ENCODE measurements around the gene LRRK2.
"Not testable (repeated sequence)": the region's sequence is repeated elsewhere in the genome, so short reads cannot be mapped to it uniquely, and the experiment has no call there.

The LRRK2 gene

GRCh38 chr12:40244526-40245156 lies 19.8 kb downstream of the LRRK2 start:
- DNase-seq (ENCODE audit: extremely low read depth in 1 of 2, low read depth in 1 of 2) = not testable (repeated sequence)

DNA sequence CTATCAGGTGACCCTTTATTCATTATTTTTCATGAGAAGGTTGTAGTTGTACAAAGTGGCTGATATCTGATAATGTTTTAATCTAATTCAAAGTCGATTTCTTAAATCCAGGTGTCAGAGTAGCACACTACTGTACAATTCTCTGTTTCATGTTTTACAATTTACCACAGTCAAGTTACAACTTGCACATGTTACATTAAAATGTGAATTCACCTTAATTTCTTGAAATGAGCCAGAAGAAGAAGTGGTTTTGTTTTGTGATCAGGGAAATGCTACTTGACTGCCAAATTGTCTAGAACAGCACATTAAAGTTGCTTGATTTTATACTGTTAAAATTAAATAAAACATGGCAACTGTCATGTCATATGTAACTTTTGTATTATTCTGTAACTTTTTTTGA lies 23.2 kb downstream of the LRRK2 start:
- DNase-seq (ENCODE audit: extremely low read depth in 1 of 2, low read depth in 1 of 2) = no peak

- DNase-seq (ENCODE audit: extremely low read depth in 1 of 2, low read depth in 1 of 2) = no peak
Observed at GRCh38 chr12:40248585-40249297, 23.9 kb downstream of the LRRK2 start.

DNA sequence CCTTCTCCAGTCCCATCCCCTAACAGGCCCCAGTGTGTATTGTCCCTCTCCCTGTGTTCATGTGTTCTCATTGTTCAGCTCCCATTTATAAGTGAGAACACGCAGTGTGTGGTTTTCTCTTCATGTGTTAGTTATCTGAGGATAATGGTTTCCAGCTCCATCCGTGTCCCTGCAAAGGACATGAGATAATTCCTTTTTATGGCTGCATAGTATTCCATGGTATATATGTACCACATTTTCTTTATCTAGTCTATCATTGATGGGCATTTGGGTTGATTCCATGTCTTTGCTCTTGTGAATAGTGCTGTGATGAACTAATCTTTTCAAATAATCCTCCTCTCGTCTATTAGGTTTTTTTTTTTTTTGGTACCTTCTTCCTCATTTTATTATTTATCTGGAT lies 25.9 kb downstream of the LRRK2 start:
- not testable (repeated sequence) for DNase-seq (ENCODE audit: extremely low read depth in 1 of 2, low read depth in 1 of 2)

- DNase-seq (ENCODE audit: extremely low read depth in 1 of 2, low read depth in 1 of 2) = no peak
Observed at GRCh38 chr12:40253936-40254335, 29.1 kb downstream of the LRRK2 start.

GRCh38 chr12:40254455-40255085 lies 29.8 kb downstream of the LRRK2 start:
- no peak for DNase-seq (ENCODE audit: extremely low read depth in 1 of 2, low read depth in 1 of 2)

DNA sequence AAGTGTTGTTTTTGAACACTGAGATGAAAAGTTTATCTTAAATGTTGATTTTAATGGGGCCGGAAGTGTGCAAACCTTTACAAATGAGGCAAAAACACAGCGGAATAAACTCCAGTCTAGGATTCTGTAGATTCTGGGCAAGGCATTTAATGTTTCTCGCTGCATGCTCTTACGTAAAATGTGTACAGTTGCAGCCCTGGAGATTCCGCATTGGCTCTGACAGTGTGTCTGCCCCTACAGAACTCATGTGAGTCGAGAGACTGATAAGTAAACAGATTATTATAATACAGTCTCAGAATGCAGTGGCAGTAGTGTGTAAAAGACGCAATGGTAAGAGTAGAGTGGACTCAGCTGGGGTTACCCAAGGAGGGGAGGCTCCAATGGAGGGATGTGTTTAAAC lies 33.6 kb downstream of the LRRK2 start:
- no peak for DNase-seq (ENCODE audit: extremely low read depth in 1 of 2, low read depth in 1 of 2)

DNA sequence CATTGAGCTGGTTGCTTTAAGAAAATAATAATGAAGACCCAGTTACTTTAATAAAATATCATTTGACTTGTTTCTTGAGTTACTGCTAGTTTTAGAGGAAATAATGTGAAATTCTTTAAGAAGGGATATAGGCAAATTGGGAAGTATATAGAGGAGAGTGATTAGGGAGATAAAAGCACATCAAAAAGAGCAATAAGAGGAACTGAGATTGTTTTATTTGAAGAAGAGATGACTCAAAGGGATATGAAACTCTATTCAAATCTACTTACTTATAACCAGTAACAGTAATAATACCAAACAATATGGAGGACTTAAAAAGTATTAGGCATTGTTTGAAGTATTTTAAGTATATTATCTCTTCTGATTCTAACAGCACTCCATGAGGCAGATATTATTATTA lies 37.1 kb downstream of the LRRK2 start:
- DNase-seq (ENCODE audit: extremely low read depth in 1 of 2, low read depth in 1 of 2) = no peak

DNA sequence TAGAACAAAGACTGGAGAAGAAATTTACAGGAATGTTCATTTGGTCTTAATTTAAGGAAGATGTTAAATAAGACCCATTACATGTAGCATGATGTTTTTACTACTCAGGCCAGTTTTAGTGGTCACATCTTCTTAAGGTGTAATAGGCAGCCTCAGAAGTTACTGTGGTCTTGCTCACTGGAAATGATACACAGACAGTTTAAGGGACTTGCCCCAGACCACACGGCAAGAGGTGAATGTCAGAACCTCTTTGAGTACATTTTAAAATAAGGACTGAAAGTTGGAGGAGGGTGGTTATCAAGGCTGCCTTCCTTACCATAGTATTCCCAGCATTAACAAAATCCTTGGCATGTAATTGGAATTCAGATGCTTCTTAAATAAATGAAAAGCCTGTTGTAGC lies 37.9 kb downstream of the LRRK2 start:
- DNase-seq (ENCODE audit: extremely low read depth in 1 of 2, low read depth in 1 of 2) = no peak

DNA sequence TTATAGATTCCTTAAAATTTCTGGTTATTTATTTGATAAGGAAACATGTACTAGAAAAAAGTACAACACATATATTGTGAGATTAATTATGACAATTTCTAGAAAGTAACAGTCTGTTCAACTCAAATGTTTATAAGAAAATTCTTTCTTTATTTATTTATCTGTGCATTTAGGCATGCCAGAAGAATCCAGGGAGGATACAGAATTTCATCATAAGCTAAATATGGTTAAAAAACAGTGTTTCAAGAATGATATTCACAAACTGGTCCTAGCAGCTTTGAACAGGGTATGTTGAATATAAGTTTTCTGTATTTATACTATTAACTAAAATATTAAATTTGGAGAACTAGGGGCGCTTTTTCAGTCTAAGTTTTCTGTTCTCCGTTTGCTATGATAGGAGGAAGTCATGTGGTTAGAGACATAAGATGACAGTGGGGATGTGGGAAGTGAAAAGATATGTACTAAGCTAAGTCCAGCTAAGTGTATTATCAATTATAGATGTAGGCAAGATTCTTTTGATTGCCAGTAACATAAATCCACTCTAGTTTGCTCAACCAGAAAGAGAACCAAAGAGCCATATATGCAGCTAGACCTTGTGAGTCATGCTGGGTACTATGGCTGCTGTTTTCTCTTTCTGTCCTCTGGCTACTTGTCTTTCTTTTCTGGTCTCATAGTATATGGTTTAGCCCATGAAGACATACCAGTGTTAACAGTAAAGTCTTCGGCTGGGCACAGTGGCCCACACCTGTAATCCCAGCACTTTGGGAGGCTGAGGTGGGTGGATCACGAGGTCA lies 39.0 kb downstream of the LRRK2 start:
- DNase-seq (ENCODE audit: extremely low read depth in 1 of 2, low read depth in 1 of 2) = no peak

DNA sequence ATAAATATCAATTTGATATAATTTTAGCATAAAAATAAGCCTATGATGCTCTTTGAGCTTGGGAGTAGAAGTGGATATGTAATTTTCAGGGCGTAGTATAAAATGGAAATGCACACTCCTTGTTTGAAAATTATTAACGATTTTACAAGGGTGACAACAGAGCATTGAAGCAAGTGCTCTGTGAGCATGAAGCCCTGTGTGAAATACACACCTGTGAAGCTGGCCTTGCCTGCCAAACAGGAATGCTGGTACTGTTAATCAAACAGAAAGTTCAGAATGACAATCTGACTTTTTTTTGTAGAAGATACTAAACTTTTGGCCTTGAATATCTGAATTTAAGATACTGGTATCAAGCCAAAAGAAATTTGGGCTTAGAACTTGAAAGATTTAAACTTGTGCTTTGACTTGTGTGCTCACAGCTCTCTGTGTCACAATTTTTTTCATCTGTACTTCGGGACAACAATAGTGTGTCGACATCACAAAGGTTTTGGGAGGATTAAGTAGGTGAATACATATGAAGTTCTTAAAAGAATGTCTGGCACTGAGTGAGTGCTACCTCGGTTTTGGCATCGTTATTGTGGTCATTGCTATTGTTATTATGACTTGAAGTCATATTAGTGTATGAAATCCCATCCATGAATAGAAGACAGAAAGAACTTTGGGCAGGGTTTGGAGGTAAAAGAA lies 47.3 kb downstream of the LRRK2 start:
- DNase-seq (ENCODE audit: extremely low read depth in 1 of 2, low read depth in 1 of 2) = no peak

- no peak for DNase-seq (ENCODE audit: extremely low read depth in 1 of 2, low read depth in 1 of 2)
Observed at GRCh38 chr12:40281791-40282364, 57.1 kb downstream of the LRRK2 start.

DNA sequence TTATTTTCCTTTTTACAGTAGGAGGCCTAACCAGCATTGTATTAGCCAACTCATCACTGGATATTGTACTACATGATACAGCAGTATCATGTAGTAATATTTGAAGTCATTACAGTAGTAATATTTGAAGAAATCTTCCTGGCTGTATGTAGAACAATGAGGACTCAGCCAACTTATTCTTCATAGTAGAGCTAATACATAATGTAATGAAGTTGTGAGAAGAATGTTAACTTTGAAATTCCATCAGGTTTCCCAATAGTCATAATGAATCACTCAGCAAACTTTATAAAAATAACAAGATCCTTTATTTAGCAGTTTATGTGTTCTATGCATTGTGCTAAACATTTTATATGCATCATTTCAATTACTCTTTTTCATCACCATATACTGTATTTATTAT lies 61.8 kb downstream of the LRRK2 start:
- DNase-seq (ENCODE audit: extremely low read depth in 1 of 2, low read depth in 1 of 2) = no peak

GRCh38 chr12:40287369-40287975 lies 62.7 kb downstream of the LRRK2 start:
- DNase-seq (ENCODE audit: extremely low read depth in 1 of 2, low read depth in 1 of 2) = no peak

- DNase-seq (ENCODE audit: extremely low read depth in 1 of 2, low read depth in 1 of 2) = no peak
Observed at GRCh38 chr12:40292788-40293429, 68.1 kb downstream of the LRRK2 start.

DNA sequence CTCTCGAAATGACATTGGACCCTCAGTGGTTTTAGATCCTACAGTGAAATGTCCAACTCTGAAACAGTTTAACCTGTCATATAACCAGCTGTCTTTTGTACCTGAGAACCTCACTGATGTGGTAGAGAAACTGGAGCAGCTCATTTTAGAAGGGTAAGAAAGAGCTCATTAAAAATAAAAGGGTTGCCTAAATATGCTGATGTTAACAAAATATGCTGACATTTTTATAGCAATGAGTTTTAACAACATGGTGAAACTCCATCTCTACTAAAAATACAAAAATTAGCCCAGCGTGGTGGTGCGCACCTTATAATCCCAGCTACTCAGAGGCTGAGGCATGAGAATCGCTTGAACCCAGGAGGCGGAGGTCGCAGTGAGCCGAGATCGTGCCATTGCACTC lies 73.5 kb downstream of the LRRK2 start:
- no peak for DNase-seq (ENCODE audit: extremely low read depth in 1 of 2, low read depth in 1 of 2)

DNA sequence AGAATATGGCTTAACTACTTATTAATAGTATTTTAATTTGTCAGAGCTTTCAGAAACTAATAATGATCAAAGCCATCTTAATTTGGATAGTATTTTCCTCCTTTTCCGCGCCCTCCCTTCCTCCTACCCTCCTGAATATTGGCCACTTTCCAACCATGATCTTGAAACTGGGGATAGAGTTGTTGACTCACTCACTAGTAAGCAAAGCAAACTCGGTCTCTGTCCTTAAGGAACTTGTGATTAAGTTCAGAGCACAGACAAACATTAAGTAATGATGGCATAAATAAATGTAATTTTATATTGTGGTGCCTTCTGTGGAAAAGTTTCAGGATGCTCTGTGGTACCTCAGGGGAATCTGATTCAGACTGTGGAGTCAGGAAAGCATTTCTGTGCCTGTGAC lies 75.7 kb downstream of the LRRK2 start:
- no peak for DNase-seq (ENCODE audit: extremely low read depth in 1 of 2, low read depth in 1 of 2)

DNA sequence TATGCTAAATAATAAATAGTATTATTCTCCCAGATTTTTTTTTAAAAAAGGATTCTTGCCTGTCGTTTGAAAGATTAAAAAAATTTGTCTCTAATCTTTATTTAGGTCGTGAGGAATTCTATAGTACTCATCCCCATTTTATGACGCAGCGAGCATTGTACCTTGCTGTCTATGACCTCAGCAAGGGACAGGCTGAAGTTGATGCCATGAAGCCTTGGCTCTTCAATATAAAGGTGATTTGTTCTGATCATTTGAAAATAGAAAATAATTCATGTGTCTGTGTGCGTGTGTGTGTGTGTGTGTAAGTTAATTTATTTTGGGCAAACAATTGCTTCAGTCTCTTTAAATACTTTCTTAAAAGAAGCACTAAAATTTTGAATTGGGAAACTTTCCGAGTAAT lies 84.2 kb downstream of the LRRK2 start:
- DNase-seq (ENCODE audit: extremely low read depth in 1 of 2, low read depth in 1 of 2) = no peak

- DNase-seq (ENCODE audit: extremely low read depth in 1 of 2, low read depth in 1 of 2) = no peak
Observed at GRCh38 chr12:40310211-40310610, 85.4 kb downstream of the LRRK2 start.

DNA sequence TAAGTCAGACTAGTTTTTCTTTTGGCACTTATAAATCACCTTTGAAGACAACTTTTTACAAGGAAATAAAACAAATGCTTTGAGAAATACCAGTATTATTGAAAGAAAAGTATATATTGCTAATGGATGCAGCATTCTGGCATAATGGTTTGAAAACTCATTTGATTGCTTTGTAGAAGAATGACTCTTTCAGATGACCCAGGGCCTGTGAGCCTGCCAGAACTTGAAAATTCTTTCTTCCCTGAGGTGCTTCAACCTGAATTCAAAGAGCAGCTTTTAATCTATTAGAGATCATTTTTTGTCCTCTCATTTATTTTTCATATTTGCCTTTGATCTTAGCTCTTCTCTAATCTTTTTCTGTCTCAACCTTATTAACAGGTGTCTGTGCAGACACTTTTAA lies 87.4 kb downstream of the LRRK2 start:
- DNase-seq (ENCODE audit: extremely low read depth in 1 of 2, low read depth in 1 of 2) = no peak
